ENCODE measurements around the gene AP2A2.

Gene AP2A2

GRCh38 chr11:932435-932834 lies 6.8 kb downstream of the AP2A2 start:
- Histone ChIP-seq H3K9me3 (ENCODE audit: severe bottlenecking) (no peaks in the 10 kb centered on the region), H3K27ac (ENCODE audit: poor library complexity, severe bottlenecking) (no peak overlapping the region), H3K4me1 (ENCODE audit: insufficient read depth, poor library complexity, severe bottlenecking) (peaks cover under 1% of the 10 kb centered on the region), H3K36me3 (ENCODE audit: low read depth) (peaks cover 15% of the 10 kb centered on the region), H3K27me3 (ENCODE audit: insufficient read depth, poor library complexity, severe bottlenecking) (no peaks in the 10 kb centered on the region), H3K4me3 (ENCODE audit: severe bottlenecking) (no peak overlapping the region)
- TF ChIP-seq CTCF (IDR thresholded peaks at IDR 0.05; ENCODE audit: poor library complexity, severe bottlenecking) = no peak
- DNase-seq (ENCODE audit: low spot score) = no peak
- no peak for ATAC-seq (ENCODE audit: low read depth)

- no peak for TF ChIP-seq CTCF (IDR thresholded peaks at IDR 0.05; ENCODE audit: poor library complexity, severe bottlenecking)
- ATAC-seq (ENCODE audit: low read depth) (no peak), DNase-seq (ENCODE audit: low spot score) (no peak)
- peaks cover 3% of the 10 kb centered on the region for H3K4me1 ChIP-seq (ENCODE audit: insufficient read depth, poor library complexity, severe bottlenecking)
- H3K27ac ChIP-seq (ENCODE audit: poor library complexity, severe bottlenecking) = no peak overlapping the region
- peaks cover 7% of the 10 kb centered on the region for H3K36me3 ChIP-seq (ENCODE audit: low read depth)
- H3K27me3 ChIP-seq (ENCODE audit: insufficient read depth, poor library complexity, severe bottlenecking) = no peaks in the 10 kb centered on the region
- no peak overlapping the region for H3K4me3 ChIP-seq (ENCODE audit: severe bottlenecking)
- no peaks in the 10 kb centered on the region for H3K9me3 ChIP-seq (ENCODE audit: severe bottlenecking)
These were observed 7.6 kb downstream of the AP2A2 start for GRCh38 chr11:933142-933851.

GRCh38 chr11:933936-934335 lies 8.3 kb downstream of the AP2A2 start:
- ATAC-seq (ENCODE audit: low read depth) (no peak), DNase-seq (ENCODE audit: low spot score) (no peak)
- no peaks in the 10 kb centered on the region for H3K27me3 ChIP-seq (ENCODE audit: insufficient read depth, poor library complexity, severe bottlenecking)
- TF ChIP-seq CTCF (IDR thresholded peaks at IDR 0.05; ENCODE audit: poor library complexity, severe bottlenecking) = no peak
- H3K4me1 ChIP-seq (ENCODE audit: insufficient read depth, poor library complexity, severe bottlenecking) = peaks cover 9% of the 10 kb centered on the region
- no peak overlapping the region for H3K27ac ChIP-seq (ENCODE audit: poor library complexity, severe bottlenecking)
- H3K36me3 ChIP-seq (ENCODE audit: low read depth) = peaks cover 7% of the 10 kb centered on the region
- no peaks in the 10 kb centered on the region for H3K9me3 ChIP-seq (ENCODE audit: severe bottlenecking)
- H3K4me3 ChIP-seq (ENCODE audit: severe bottlenecking) = no peak overlapping the region

- Histone ChIP-seq H3K27me3 (ENCODE audit: insufficient read depth, poor library complexity, severe bottlenecking) (no peaks in the 10 kb centered on the region), H3K9me3 (ENCODE audit: severe bottlenecking) (no peaks in the 10 kb centered on the region), H3K27ac (ENCODE audit: poor library complexity, severe bottlenecking) (no peak overlapping the region), H3K4me3 (ENCODE audit: severe bottlenecking) (no peak overlapping the region), H3K4me1 (ENCODE audit: insufficient read depth, poor library complexity, severe bottlenecking) (peaks cover 9% of the 10 kb centered on the region), H3K36me3 (ENCODE audit: low read depth) (peaks cover 7% of the 10 kb centered on the region)
- TF ChIP-seq CTCF (IDR thresholded peaks at IDR 0.05; ENCODE audit: poor library complexity, severe bottlenecking) = no peak
- ATAC-seq (ENCODE audit: low read depth) (no peak), DNase-seq (ENCODE audit: low spot score) (no peak)
These were observed 8.9 kb downstream of the AP2A2 start for GRCh38 chr11:934527-934926.

- no peak for DNase-seq (ENCODE audit: low spot score)
- no peak overlapping the region for H3K4me3 ChIP-seq (ENCODE audit: severe bottlenecking)
- no peaks in the 10 kb centered on the region for H3K27me3 ChIP-seq (ENCODE audit: insufficient read depth, poor library complexity, severe bottlenecking)
- H3K27ac ChIP-seq (ENCODE audit: poor library complexity, severe bottlenecking) = no peak overlapping the region
- H3K4me1 ChIP-seq (ENCODE audit: insufficient read depth, poor library complexity, severe bottlenecking) = peaks cover 9% of the 10 kb centered on the region
- TF ChIP-seq CTCF (IDR thresholded peaks at IDR 0.05; ENCODE audit: poor library complexity, severe bottlenecking) = no peak
- ATAC-seq (ENCODE audit: low read depth) = no peak
- no peaks in the 10 kb centered on the region for H3K9me3 ChIP-seq (ENCODE audit: severe bottlenecking)
- H3K36me3 ChIP-seq (ENCODE audit: low read depth) = peaks cover 7% of the 10 kb centered on the region
These were observed 10.5 kb downstream of the AP2A2 start for GRCh38 chr11:936199-936598.
